HCT116 (cell line): ENCODE results near the gene POLR3C. TPM values are rescaled to one million over a fixed set of nuclear protein-coding genes. Genes with fewer than 3 reads are reported as not detected.
A peak's percentile ranks its signal among the peaks of the same experiment; 100 is the strongest.

ENCODE experiments used
- ATAC-seq: fragments of 200-7000 bp; cut with Tn5 transposase; 2 replicates; pipeline ENCODE4 v1.9.1; 2020; ENCODE audit warnings: mild to moderate bottlenecking, moderate library complexity
- BruUV-seq: library from RNA; stranded (reverse); fragments of 400-500 nt; replicated peaks from 2 replicates; lab custom pipeline; 2021; lab: Mats Ljungman, UMichigan
- CTCF ChIA-PET: fragments of 300-600 bp; sonication (Branson Sonifier 250); formaldehyde crosslinking; loops from one replicate; lab custom pipeline; 2021; ENCODE audit warnings: antibody characterized with exemption; lab: Charles Lee
- POLR2A ChIA-PET: fragments of 300-600, 350-600 bp; sonication (Branson Sonifier 250); formaldehyde crosslinking; loops from one replicate; lab custom pipeline; 2021; ENCODE audit warnings: antibody characterized with exemption; lab: Charles Lee
- RAD21 ChIA-PET, 2 experiments: fragments of 300-600 bp; sonication (Branson Sonifier 250); formaldehyde crosslinking; loops; one replicate each; lab custom pipeline; 2023; ENCODE audit warnings: low total read pairs in 2 of 2; ENCODE audit not compliant: uncharacterized antibody in 2 of 2, unreplicated experiment in 2 of 2, low non-redundant PET in 1 of 2; lab: Charles Lee
- DNase-seq: peaks from one replicate; pipeline ENCODE4 v3.0.0-alpha.2; 2010; ENCODE audit warnings: low read depth, low spot score
- H2AFZ ChIP-seq: fragments of 200-600 bp; shearing (Covaris generic), sonication (generic); 2 replicates; pipeline ENCODE4 v1.6.1; 2017; ENCODE audit warnings: low read depth, mixed run types, mixed read lengths, antibody characterized with exemption, low read length; ENCODE audit not compliant: poor library complexity, severe bottlenecking
- H3K27ac ChIP-seq: 2 replicates; pipeline ENCODE4 v1.5.1; 2012; ENCODE audit warnings: low read depth, low read length
- H3K27me3 ChIP-seq: fragments of 200-600 bp; sonication (generic); 2 replicates; pipeline ENCODE4 v1.6.1; 2016; ENCODE audit warnings: mixed run types, low read length, mixed read lengths; ENCODE audit not compliant: insufficient read depth
- H3K36me3 ChIP-seq, 2 experiments: fragments of 200-500 bp in 1 of 2; fragments of 200-600 bp in 1 of 2; sonication (Bioruptor generic) in 1 of 2; sonication (generic) in 1 of 2; 2 replicates each; pipeline versions ENCODE4 v1.5.1 to v1.6.1; 2014 to 2016; ENCODE audit warnings: low read length in 2 of 2, inconsistent platforms in 1 of 2, mixed read lengths in 1 of 2, mixed run types in 1 of 2; ENCODE audit not compliant: insufficient read depth in 2 of 2, control insufficient read depth in 1 of 2
- H3K4me1 ChIP-seq, 2 experiments: fragments of 200-600 bp in 1 of 2; sonication (generic) in 1 of 2; 2 replicates each; pipeline versions ENCODE4 v1.5.1 to v1.6.1; 2012 to 2017; ENCODE audit warnings: low read length in 2 of 2, inconsistent platforms in 1 of 2, mild to moderate bottlenecking in 1 of 2, mixed read lengths in 1 of 2, mixed run types in 1 of 2, moderate library complexity in 1 of 2; ENCODE audit not compliant: insufficient read depth in 2 of 2, control insufficient read depth in 1 of 2
- H3K4me2 ChIP-seq: fragments of 200-600 bp; sonication (generic); 2 replicates; pipeline ENCODE4 v1.6.1; 2017; ENCODE audit warnings: mixed run types, low read length, mixed read lengths
- H3K4me3 ChIP-seq, 2 experiments: fragments of 200-600 bp in 1 of 2; sonication (generic) in 1 of 2; replicated peaks in 1 of 2; 2 replicates each; pipeline ENCODE4 v1.5.1; 2011 to 2016; ENCODE audit warnings: low read length in 2 of 2, control low read depth in 1 of 2, low read depth in 1 of 2, mild to moderate bottlenecking in 1 of 2, mixed read lengths in 1 of 2, mixed run types in 1 of 2
- H3K79me2 ChIP-seq: fragments of 200-600 bp; sonication (generic); 2 replicates; pipeline ENCODE4 v1.6.1; 2017; ENCODE audit warnings: mild to moderate bottlenecking, mixed run types, low read length, moderate library complexity, mixed read lengths; ENCODE audit not compliant: insufficient read depth
- H3K9ac ChIP-seq: fragments of 200-600 bp; sonication (generic); 2 replicates; pipeline ENCODE4 v1.6.1; 2016; ENCODE audit warnings: low read length, mixed read lengths
- H3K9me2 ChIP-seq: fragments of 200-600 bp; sonication (generic), shearing (Covaris generic); 2 replicates; pipeline ENCODE4 v1.6.1; 2017; ENCODE audit warnings: mixed run types, mild to moderate bottlenecking, moderate library complexity; ENCODE audit not compliant: insufficient read depth
- H3K9me3 ChIP-seq, 2 experiments: fragments of 200-500 bp in 1 of 2; fragments of 200-600 bp in 1 of 2; sonication (Bioruptor generic) in 1 of 2; sonication (generic) in 1 of 2; 2 replicates each; pipeline ENCODE4 v1.6.1; 2014 to 2017; ENCODE audit warnings: low read length in 2 of 2, mixed read lengths in 2 of 2, inconsistent platforms in 1 of 2, low read depth in 1 of 2, mild to moderate bottlenecking in 1 of 2, mixed run types in 1 of 2, moderate library complexity in 1 of 2; ENCODE audit not compliant: control insufficient read depth in 1 of 2, insufficient read depth in 1 of 2
- H4K20me1 ChIP-seq: fragments of 200-600 bp; sonication (generic), shearing (Covaris generic); 2 replicates; pipeline ENCODE4 v1.6.1; 2017; ENCODE audit warnings: mixed run types, mild to moderate bottlenecking, moderate library complexity; ENCODE audit not compliant: insufficient read depth
- ATF3 ChIP-seq: IDR thresholded peaks from 2 replicates; pipeline ENCODE4 v1.6.1; 2012
- CTCF ChIP-seq, 3 experiments: fragments of 200-600 bp in 1 of 3; sonication (generic) in 1 of 3; IDR thresholded peaks in 2 of 3; conservative IDR thresholded peaks in 1 of 3; 2 replicates each; pipeline ENCODE4 v1.5.1; 2012 to 2017; ENCODE audit warnings: low read depth in 2 of 3, low read length in 2 of 3, antibody characterized with exemption in 1 of 3, borderline replicate concordance in 1 of 3, control low read depth in 1 of 3, mild to moderate bottlenecking in 1 of 3, mixed read lengths in 1 of 3, mixed run types in 1 of 3, moderate library complexity in 1 of 3; ENCODE audit not compliant: insufficient read depth in 1 of 3
- EGR1 ChIP-seq: IDR thresholded peaks from 2 replicates; pipeline ENCODE4 v1.6.1; 2012; ENCODE audit warnings: low read depth
- ELF1 ChIP-seq: IDR thresholded peaks from 2 replicates; pipeline ENCODE4 v1.6.1; 2012; ENCODE audit warnings: low read depth, borderline replicate concordance
- EZH2 ChIP-seq: fragments of 200-600 bp; sonication (generic); IDR thresholded peaks from 2 replicates; pipeline ENCODE4 v1.6.1; 2017; ENCODE audit warnings: antibody characterized with exemption, mixed run types
- EZH2phosphoT487 ChIP-seq: fragments of 200-600 bp; IDR thresholded peaks from 2 replicates; pipeline ENCODE4 v1.6.1; 2018; ENCODE audit warnings: antibody characterized with exemption, borderline replicate concordance
- FOSL1 ChIP-seq: IDR thresholded peaks from 2 replicates; pipeline ENCODE4 v1.6.1; 2012; ENCODE audit warnings: low read depth
- POLR2AphosphoS5 ChIP-seq: IDR thresholded peaks from 2 replicates; pipeline ENCODE4 v1.6.1; 2011; ENCODE audit warnings: mild to moderate bottlenecking, low read depth, low read length, moderate library complexity
- REST ChIP-seq: IDR thresholded peaks from 2 replicates; pipeline ENCODE4 v1.6.1; 2012; ENCODE audit warnings: low read depth
- SIN3A ChIP-seq: IDR thresholded peaks from 2 replicates; pipeline ENCODE4 v1.6.1; 2012; ENCODE audit warnings: low read depth
- SP1 ChIP-seq: IDR thresholded peaks from 2 replicates; pipeline ENCODE4 v1.6.1; 2012; ENCODE audit warnings: low read depth
- TCF7L2 ChIP-seq: IDR thresholded peaks from 2 replicates; pipeline ENCODE4 v1.7.0; 2011; ENCODE audit warnings: borderline replicate concordance, inconsistent platforms; ENCODE audit not compliant: insufficient read depth, insufficient read length; ENCODE audit errors: extremely low read depth
- YY1 ChIP-seq: IDR thresholded peaks from 2 replicates; pipeline ENCODE4 v1.6.1; 2011; ENCODE audit warnings: low read length, low read depth, moderate library complexity, mild to moderate bottlenecking; ENCODE audit not compliant: insufficient replicate concordance; ENCODE audit errors: extremely low read depth
- ZBTB33 ChIP-seq: IDR thresholded peaks from 2 replicates; pipeline ENCODE4 v1.6.1; 2011; ENCODE audit warnings: mild to moderate bottlenecking, low read length, moderate library complexity; ENCODE audit not compliant: insufficient replicate concordance; ENCODE audit errors: extremely low read depth
- ZFX ChIP-seq: fragments of 450-650 bp; IDR thresholded peaks from 2 replicates; pipeline ENCODE4 v1.6.1; 2017
- ZNF274 ChIP-seq: fragments of 200-500 bp; sonication (Bioruptor generic); IDR thresholded peaks from 2 replicates; pipeline ENCODE4 v1.6.1; 2014; ENCODE audit warnings: mild to moderate bottlenecking, low read depth, low read length, inconsistent platforms
- intact Hi-C: fragments of 100-400 bp; cut with micrococcal nuclease; formaldehyde crosslinking; loops from 2 replicates; pipeline ENCODE4 v1.10.0; 2022
- total RNA-seq: library from RNA; stranded (reverse); gene quantifications from one replicate; pipeline ENCODE4 v1.2.1, GENCODE V29; 2021; ENCODE audit not compliant: unreplicated experiment

Gene POLR3C
- total RNA-seq, 1 experiment from 2014 or later, result 25.4 TPM

- ChIA-PET RAD21 (no interaction called here), CTCF (no interaction called here), POLR2A (interaction anchor here (1.2 to 1.4 kb wide), 2 partner anchors 27 to 41 kb away, joined by 3 read pairs; partner anchors contain the start of genes PIAS3 and RBM8A)
- BruUV-seq, result no TSS peak
- H3K4me3 ChIP-seq, result peak within 1 kb of the TSS; percentile 22 to 46; a peak in 3 of 4 replicates
- H3K27ac ChIP-seq, result no peak within 1 kb of the TSS
- intact Hi-C loops, result no loop called here
- no peaks in the 10 kb centered on the region for H3K9me2 ChIP-seq
- peak within 1 kb of the TSS; percentile 84 for H2AFZ ChIP-seq
- DNase-seq (peak; percentile 22), ATAC-seq (peak; percentile 99)
- no peaks in the 10 kb centered on the region for H3K79me2 ChIP-seq
- H4K20me1 ChIP-seq, result no peaks in the 10 kb centered on the region
- peaks cover 6 to 22% of the 10 kb centered on the region in 2 experiments for H3K4me1 ChIP-seq
- H3K27me3 ChIP-seq, result peaks cover 7% of the 10 kb centered on the region; the same call in 1 of the 2 replicates
- no peaks in the 10 kb centered on the region for H3K36me3 ChIP-seq
- peak within 1 kb of the TSS; percentile 72 for H3K4me2 ChIP-seq
- no peak for TF ChIP-seq ATF3
- no peak for TF ChIP-seq ZFX
- TF ChIP-seq POLR2AphosphoS5, result no peak
- TF ChIP-seq EZH2, result no peak
- TF ChIP-seq EZH2phosphoT487, result no peak
- TF ChIP-seq YY1, result no peak
- no peak for TF ChIP-seq TCF7L2
- TF ChIP-seq SP1, result no peak
- TF ChIP-seq CTCF (IDR thresholded peaks at IDR 0.05 in 2 of 3, conservative IDR thresholded peaks at IDR 0.05 in 1 of 3; ENCODE audit: borderline replicate concordance in 1 of 3, insufficient read depth in 1 of 3, low read depth in 2 of 3, low read length in 2 of 3), result no peak
- no peak for TF ChIP-seq ELF1
- no peak for TF ChIP-seq EGR1
- no peak for TF ChIP-seq FOSL1
- TF ChIP-seq REST, result no peak
- TF ChIP-seq SIN3A, result no peak
- TF ChIP-seq ZBTB33, result no peak
- no peak for TF ChIP-seq ZNF274
- no peak within 1 kb of the TSS for H3K9ac ChIP-seq
- H3K9me3 ChIP-seq, result no peaks in the 10 kb centered on the region
Observed at GRCh38 chr1:145885738-145886287, 61.8 kb downstream of the POLR3C start, which contains the start of gene ANKRD35. ANKRD35 (minus strand) TSS chr1:145885866; CDS start chr1:145885758, 108 bp downstream.
